ENCODE results near the gene SLCO4A1. TPM values are rescaled to one million over a fixed set of nuclear protein-coding genes. Genes with fewer than 3 reads are reported as not detected.

Gene SLCO4A1
- total and polyA plus RNA-seq, 7 donors: 3.6 to 26.3 (median 5.7) TPM

GRCh38 chr20:62702895-62703852, 60.9 kb downstream of the SLCO4A1 start:
- 80 to 84% methylated on average over 25 of the region's 25 CpGs for WGBS, 2 donors
- Histone ChIP-seq H3K27me3 (peaks cover under 1 to 7% (median 3%) of the 10 kb centered on the region in 3 donors), H3K4me1 (peaks cover 4 to 39% (median 29%) of the 10 kb centered on the region in 4 donors), H3K36me3 (no peaks in the 10 kb centered on the region), H3K9me3 (no peaks in the 10 kb centered on the region), H3K27ac (peak overlapping the region in 3 of 4 donors; percentile 59 to 82 (median 80)), H3K4me3 (no peak overlapping the region)
- DNase-seq: peak; percentile 83
- intact Hi-C loops (cut with DNase I): loop anchor here (1.0 to 2.0 kb wide), 2 partner anchors 34 to 88 kb away; no protein-coding TSS in a partner anchor
- TF ChIP-seq POLR2AphosphoS5 (IDR thresholded peaks at IDR 0.05) (peak in 3 of 4 donors; percentile 32 to 50 (median 48)), POLR2A (IDR thresholded peaks at IDR 0.05) (no peak), CTCF (IDR thresholded peaks at IDR 0.05) (peak; percentile 33 to 73 (median 48)), EP300 (IDR thresholded peaks at IDR 0.05) (no peak)

- intact Hi-C loops (cut with DNase I): loop anchor here (1.0 to 2.0 kb wide), 2 partner anchors 35 to 87 kb away; no protein-coding TSS in a partner anchor
- H3K4me1 ChIP-seq: peaks cover 4 to 41% (median 35%) of the 10 kb centered on the region in 4 donors
- DNase-seq: no peak
- H3K27me3 ChIP-seq: peaks cover 2 to 11% (median 10%) of the 10 kb centered on the region in 3 donors
- H3K9me3 ChIP-seq: no peaks in the 10 kb centered on the region
- WGBS, 2 donors: 77 to 86% methylated on average over 5 of the region's 5 CpGs
- TF ChIP-seq POLR2A (IDR thresholded peaks at IDR 0.05) (no peak), EP300 (IDR thresholded peaks at IDR 0.05) (no peak), POLR2AphosphoS5 (IDR thresholded peaks at IDR 0.05) (no peak), CTCF (IDR thresholded peaks at IDR 0.05) (no peak)
- peak overlapping the region in 3 of 4 donors; percentile 59 to 82 (median 80) for H3K27ac ChIP-seq
- H3K36me3 ChIP-seq: no peaks in the 10 kb centered on the region
- no peak overlapping the region for H3K4me3 ChIP-seq
Measured at GRCh38 chr20:62703853-62704228, 61.5 kb downstream of the SLCO4A1 start.

DNA sequence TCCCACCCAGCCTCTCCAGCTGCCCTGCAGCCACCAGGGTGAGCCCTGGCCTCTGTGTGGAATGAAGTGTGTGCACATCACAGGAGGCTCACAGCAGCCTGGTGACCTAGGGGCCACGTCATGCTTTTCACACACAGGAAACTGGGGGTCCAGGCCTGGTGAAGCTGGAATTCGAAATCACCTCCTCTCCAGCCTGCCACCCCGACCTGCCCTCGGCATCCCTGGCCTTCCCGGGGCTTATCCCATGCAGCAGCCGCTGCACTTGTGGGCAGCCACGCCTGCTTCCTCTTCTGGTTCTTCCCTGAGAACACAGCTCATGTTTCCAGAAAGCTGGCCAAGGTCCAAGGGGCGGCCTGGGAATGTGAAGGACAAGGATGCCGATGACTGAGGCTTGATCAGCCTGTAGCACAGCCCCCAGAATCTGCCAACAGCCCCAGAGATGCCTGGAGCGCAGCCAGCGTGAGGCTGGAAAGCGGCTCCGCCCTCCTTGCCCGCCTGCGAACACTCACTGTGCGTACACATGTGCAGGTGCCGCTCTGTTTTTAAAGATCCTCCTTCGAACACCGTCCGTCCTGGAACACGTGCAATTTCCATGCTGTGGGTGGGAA, 62.1 kb downstream of the SLCO4A1 start:
- WGBS, 2 donors: 7 to 37% methylated on average over 21 of the region's 21 CpGs
- intact Hi-C loops (cut with DNase I): no loop called here
- peak overlapping the region in 3 of 4 donors; percentile 59 to 82 (median 80) for H3K27ac ChIP-seq
- peaks cover 4 to 17% (median 16%) of the 10 kb centered on the region in 3 donors for H3K27me3 ChIP-seq
- no peak for TF ChIP-seq POLR2A (IDR thresholded peaks at IDR 0.05)
- TF ChIP-seq CTCF (IDR thresholded peaks at IDR 0.05): no peak
- TF ChIP-seq POLR2AphosphoS5 (IDR thresholded peaks at IDR 0.05): peak in 3 of 4 donors; percentile 53 to 67 (median 53)
- H3K36me3 ChIP-seq: no peaks in the 10 kb centered on the region
- H3K9me3 ChIP-seq: no peaks in the 10 kb centered on the region
- H3K4me1 ChIP-seq: peaks cover 4 to 41% (median 37%) of the 10 kb centered on the region in 4 donors
- DNase-seq: peak; percentile 96
- H3K4me3 ChIP-seq: peak overlapping the region in 1 of 4 donors; percentile 1

DNA sequence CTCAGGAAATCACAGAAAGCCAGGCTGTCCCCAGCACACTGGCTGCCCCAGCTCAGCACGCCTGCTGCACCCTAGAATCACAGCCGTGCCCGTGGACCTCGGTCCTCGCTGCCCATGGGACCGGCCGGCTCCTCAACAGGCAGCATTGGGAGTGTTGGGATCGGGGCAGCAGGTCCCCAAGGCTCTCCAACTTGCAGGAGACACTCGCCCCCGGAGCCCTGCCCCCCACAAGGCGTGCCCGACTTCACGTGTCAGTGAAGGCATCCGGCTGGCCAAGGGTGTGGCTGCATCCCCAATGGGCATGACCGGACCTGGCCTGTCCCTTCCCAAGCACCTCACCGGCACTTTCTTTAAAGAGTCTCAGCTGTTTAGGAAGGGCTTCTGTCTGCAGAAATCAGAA, 63.3 kb downstream of the SLCO4A1 start:
- intact Hi-C loops (cut with DNase I): no loop called here
- peak overlapping the region in 3 of 4 donors; percentile 59 to 82 (median 80) for H3K27ac ChIP-seq
- H3K4me1 ChIP-seq: peaks cover 4 to 42% (median 38%) of the 10 kb centered on the region in 4 donors
- H3K36me3 ChIP-seq: no peaks in the 10 kb centered on the region
- 60 to 87% methylated on average over 16 of the region's 16 CpGs for WGBS, 2 donors
- TF ChIP-seq POLR2A (IDR thresholded peaks at IDR 0.05) (no peak), CTCF (IDR thresholded peaks at IDR 0.05) (no peak), EP300 (IDR thresholded peaks at IDR 0.05) (no peak), POLR2AphosphoS5 (IDR thresholded peaks at IDR 0.05) (no peak)
- peaks cover 7 to 29% (median 22%) of the 10 kb centered on the region in 3 donors for H3K27me3 ChIP-seq
- DNase-seq: no peak
- H3K9me3 ChIP-seq: no peaks in the 10 kb centered on the region
- H3K4me3 ChIP-seq: no peak overlapping the region

Measured in sigmoid colon (tissue), 7 donors.